ENCODE measurements around the gene SH3BP4.
A peak's percentile ranks its signal among the peaks of the same experiment; 100 is the strongest.

The SH3BP4 gene

DNA sequence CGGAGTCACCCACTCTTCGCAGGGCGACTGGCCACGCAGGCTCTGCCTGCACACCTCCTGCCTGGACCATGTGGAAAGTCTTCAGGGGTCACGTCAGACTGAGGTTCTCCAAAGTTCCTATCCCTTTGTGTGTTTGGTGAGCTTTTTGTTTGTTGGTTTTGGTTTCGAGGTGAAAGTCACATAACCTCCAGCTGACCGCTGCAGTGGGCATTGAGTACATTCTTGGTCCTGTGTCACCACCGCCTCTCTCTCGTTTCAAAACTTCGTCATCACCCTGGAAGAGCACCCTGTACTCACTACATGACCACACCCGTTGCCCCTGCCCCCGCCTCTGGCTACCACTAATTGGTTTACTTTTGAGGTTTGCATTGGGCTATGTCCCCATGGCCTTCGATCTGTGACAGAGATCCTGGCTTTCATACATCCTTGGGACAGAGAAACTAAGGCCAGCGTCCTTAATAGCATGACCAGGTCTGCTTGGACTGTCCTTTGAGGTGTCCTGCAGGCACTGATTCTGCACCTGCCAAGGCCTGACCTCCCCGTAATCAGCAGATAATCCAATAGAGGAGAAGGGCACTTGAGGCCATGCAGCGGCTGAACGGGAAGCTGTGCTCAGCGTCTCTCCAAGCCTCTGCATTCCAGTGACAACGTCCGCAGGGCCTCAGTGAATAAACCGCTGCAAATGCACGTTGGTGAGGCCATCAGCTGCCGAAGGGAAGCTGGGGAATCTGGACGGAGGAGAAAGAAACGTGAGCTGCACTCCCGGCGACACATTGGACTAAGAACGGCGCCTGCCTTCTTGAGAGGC is 46.8 kb downstream of the SH3BP4 start:
- no peak for DNase-seq (ENCODE audit: low read depth, low spot score)
- H3K9ac ChIP-seq (ENCODE audit: insufficient read length), result no peak overlapping the region
- no peak overlapping the region for H3K4me3 ChIP-seq
- no peaks in the 10 kb centered on the region for H3K9me3 ChIP-seq (ENCODE audit: low read depth, low read length)
- peak overlapping the region; percentile 42; the same call in 1 of the 2 replicates for H3K27ac ChIP-seq
- H3K36me3 ChIP-seq (ENCODE audit: insufficient read depth, low read length), result peaks cover 17% of the 10 kb centered on the region; the same call in 1 of the 2 replicates
- TF ChIP-seq FOXP2 (optimal IDR thresholded peaks at IDR 0.05; ENCODE audit: control extremely low read depth, extremely low read length, insufficient read depth), result no peak
- no peak for TF ChIP-seq POLR2AphosphoS5 (IDR thresholded peaks at IDR 0.05; ENCODE audit: borderline replicate concordance, low read depth, low read length)
- no peak for TF ChIP-seq EZH2 (IDR thresholded peaks at IDR 0.05)

GRCh38 chr2:234999740-235000425 is 48.1 kb downstream of the SH3BP4 start:
- TF ChIP-seq FOXP2 (optimal IDR thresholded peaks at IDR 0.05; ENCODE audit: control extremely low read depth, extremely low read length, insufficient read depth) (no peak), EZH2 (IDR thresholded peaks at IDR 0.05) (no peak), POLR2AphosphoS5 (IDR thresholded peaks at IDR 0.05; ENCODE audit: borderline replicate concordance, low read depth, low read length) (no peak)
- Histone ChIP-seq H3K9me3 (ENCODE audit: low read depth, low read length) (no peaks in the 10 kb centered on the region), H3K9ac (ENCODE audit: insufficient read length) (no peak overlapping the region), H3K4me3 (no peak overlapping the region), H3K36me3 (ENCODE audit: insufficient read depth, low read length) (peaks cover 17% of the 10 kb centered on the region; the same call in 1 of the 2 replicates), H3K27ac (no peak overlapping the region)
- DNase-seq (ENCODE audit: low read depth, low spot score), result no peak

DNA sequence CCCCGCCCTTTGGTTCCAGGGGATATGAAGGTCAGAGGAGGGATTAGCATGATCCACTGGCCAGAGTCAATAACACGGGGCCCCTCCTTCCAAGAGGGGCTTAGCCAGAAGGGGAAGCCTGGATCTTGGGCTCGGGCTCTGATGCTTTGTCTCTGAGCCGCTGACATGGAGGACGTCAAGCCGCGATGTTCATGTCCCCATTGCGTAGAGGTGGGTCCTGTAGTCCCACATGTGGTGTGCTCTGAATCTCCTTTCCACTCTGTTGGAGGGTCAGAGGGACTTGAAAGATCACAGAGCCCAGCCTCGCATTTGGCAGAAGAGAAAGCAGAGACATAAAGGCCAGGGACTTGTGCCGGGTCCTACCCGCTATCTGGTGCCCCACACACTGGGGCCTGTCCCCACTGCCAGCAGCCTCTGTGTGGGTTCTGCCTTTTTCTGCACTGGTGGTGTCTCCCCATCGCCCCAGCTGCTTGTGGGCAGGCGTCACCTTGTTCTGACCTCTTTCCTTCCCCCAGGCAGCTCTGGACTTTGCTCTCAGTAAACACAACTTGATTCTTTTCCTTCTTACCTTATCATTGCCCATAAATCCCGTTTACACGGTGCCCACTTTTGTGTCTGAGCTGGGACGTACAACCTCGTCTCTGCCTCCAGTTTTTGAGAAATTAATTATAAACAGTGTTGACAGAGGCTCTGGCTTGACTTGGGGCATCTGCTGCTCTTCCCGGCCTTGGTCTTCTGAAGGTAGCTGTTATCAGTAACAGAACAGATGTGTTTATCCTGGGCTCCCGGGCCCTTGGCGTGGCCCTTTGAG is 48.8 kb downstream of the SH3BP4 start:
- no peak overlapping the region for H3K9ac ChIP-seq (ENCODE audit: insufficient read length)
- 0 out of 2 replicates have a peak overlapping the region, but pooled peaks have one; percentile 17 for H3K27ac ChIP-seq
- TF ChIP-seq POLR2AphosphoS5 (IDR thresholded peaks at IDR 0.05; ENCODE audit: borderline replicate concordance, low read depth, low read length), result no peak
- TF ChIP-seq FOXP2 (optimal IDR thresholded peaks at IDR 0.05; ENCODE audit: control extremely low read depth, extremely low read length, insufficient read depth), result no peak
- TF ChIP-seq EZH2 (IDR thresholded peaks at IDR 0.05), result no peak
- H3K36me3 ChIP-seq (ENCODE audit: insufficient read depth, low read length), result peaks cover 15% of the 10 kb centered on the region; the same call in 1 of the 2 replicates
- no peak for DNase-seq (ENCODE audit: low read depth, low spot score)
- no peaks in the 10 kb centered on the region for H3K9me3 ChIP-seq (ENCODE audit: low read depth, low read length)
- no peak overlapping the region for H3K4me3 ChIP-seq

DNA sequence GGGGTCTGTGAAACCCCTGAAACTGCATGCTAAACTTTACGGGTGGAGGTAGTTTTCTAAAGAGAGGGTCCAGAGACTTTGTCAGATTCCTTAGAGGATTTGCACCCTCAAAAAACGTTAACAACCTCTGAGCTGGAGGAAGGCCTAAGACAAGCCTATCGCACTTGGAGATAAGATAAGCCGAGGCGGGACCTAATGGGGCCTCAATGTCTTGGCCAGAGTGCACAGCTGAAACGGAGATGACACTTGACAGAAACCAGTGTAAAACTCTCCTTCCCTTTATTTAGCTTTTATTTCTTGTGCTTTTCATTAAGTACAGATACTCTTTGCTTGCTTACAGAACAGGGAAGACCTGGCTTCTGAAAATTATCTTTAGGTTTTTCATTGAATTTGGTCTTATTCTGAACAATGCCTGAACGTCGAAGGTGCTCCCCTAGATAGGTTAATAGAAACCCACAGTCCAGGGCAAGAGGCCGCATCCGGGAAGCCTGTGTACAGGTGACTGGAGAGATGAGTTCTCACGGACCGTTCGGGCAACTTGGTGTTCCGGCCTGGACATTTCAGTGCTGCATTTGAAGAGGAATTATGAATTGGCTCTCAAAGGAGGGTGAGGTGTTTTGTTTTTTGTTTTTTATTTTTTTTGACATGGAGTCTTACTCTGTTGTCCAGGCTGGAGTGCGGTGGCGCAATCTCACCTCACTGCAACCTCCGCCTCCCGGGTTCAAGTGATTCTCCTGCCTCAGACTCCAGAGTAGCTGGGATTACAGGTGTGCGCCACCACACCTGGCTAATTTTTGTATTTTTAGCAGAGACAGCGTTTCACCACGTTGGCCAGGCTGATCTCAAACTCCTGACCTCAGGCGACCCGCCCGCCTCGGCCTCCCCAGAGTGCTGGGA is 49.7 kb downstream of the SH3BP4 start:
- H3K9ac ChIP-seq (ENCODE audit: insufficient read length), result no peak overlapping the region
- H3K36me3 ChIP-seq (ENCODE audit: insufficient read depth, low read length), result peaks cover 12% of the 10 kb centered on the region; the same call in 1 of the 2 replicates
- no peaks in the 10 kb centered on the region for H3K9me3 ChIP-seq (ENCODE audit: low read depth, low read length)
- H3K4me3 ChIP-seq, result no peak overlapping the region
- TF ChIP-seq EZH2 (IDR thresholded peaks at IDR 0.05) (no peak), FOXP2 (optimal IDR thresholded peaks at IDR 0.05; ENCODE audit: control extremely low read depth, extremely low read length, insufficient read depth) (no peak), POLR2AphosphoS5 (IDR thresholded peaks at IDR 0.05; ENCODE audit: borderline replicate concordance, low read depth, low read length) (no peak)
- H3K27ac ChIP-seq, result 0 out of 2 replicates have a peak overlapping the region, but pooled peaks have one; percentile 17
- no peak for DNase-seq (ENCODE audit: low read depth, low spot score)

DNA sequence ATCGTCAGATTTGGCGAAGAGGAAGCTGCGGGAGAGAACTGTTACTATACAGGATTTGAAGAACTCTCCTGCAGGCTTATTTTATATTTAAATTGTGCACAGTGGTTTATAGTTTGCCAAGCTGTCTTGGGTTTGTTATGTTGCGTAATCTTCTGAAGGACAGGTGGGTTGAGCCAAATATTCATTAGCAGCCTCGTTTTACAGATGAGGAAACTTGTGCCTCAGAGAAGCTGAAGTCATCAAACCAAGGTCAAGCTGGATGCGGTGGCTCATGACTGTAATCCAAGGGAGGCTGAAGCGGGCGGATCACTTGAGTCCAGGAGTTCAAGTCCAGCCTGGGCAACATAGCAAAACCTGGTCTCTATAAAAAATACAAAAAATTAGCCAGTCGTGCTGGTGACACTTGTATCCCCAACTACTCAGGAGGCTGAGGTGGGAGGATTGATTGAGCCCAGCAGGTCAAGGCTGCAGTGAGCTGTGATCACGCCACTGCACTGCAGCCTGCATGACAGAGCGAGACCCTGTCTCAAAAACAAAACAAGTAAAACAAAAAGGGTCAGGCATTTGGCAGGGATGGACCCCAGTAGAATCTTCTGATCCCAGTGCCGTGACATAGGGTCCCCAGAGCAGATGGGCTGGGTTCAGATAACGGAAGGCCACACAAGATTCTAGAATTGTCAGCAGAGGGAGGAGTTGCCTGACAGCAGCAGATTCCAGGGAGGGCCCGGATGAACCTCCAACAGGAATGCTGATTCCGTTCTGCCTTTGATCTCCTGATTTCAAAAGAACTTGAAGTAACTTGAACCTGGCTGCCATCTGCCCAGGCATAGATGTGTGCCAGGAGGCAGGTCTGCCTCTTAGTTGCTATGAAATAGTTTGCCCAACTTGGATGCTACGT is 50.6 kb downstream of the SH3BP4 start:
- H3K9ac ChIP-seq (ENCODE audit: insufficient read length), result no peak overlapping the region
- H3K36me3 ChIP-seq (ENCODE audit: insufficient read depth, low read length), result peaks cover 10% of the 10 kb centered on the region; the same call in 1 of the 2 replicates
- TF ChIP-seq POLR2AphosphoS5 (IDR thresholded peaks at IDR 0.05; ENCODE audit: borderline replicate concordance, low read depth, low read length) (no peak), EZH2 (IDR thresholded peaks at IDR 0.05) (no peak), FOXP2 (optimal IDR thresholded peaks at IDR 0.05; ENCODE audit: control extremely low read depth, extremely low read length, insufficient read depth) (no peak)
- no peaks in the 10 kb centered on the region for H3K9me3 ChIP-seq (ENCODE audit: low read depth, low read length)
- no peak overlapping the region for H3K4me3 ChIP-seq
- DNase-seq (ENCODE audit: low read depth, low spot score), result no peak
- no peak overlapping the region for H3K27ac ChIP-seq

DNA sequence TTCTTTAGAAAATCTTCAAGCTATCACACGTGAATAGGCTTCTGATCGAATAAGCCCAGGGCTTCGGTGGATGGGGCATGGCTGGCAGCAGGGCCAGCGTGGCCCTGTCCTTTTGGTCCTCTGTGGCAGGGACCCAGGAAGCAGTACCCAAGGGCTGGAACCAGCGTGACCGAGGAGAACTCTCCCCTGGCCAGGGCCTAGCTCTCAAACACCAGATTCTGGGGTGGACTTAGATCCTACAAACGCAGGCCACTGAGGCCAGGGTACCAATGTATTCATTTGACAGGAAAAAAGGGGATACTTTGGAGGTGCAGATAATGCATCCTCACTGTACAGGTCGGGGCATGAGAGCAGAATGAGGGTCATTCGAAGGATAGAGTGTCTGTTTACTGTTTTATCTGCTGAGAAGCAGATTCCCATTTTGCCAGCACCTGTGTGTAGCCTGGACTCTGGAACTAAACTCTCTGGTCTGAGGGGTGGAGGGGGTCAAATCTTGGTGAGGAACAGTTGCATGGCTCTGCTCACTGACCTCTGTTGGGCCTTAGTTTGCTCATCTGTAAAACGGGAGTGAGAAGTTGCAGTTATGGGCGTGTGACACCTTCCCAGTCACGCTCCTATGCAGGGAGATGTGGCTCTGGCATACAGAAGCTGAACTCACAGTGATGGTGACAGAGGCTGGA is 51.4 kb downstream of the SH3BP4 start:
- Histone ChIP-seq H3K9me3 (ENCODE audit: low read depth, low read length) (no peaks in the 10 kb centered on the region), H3K9ac (ENCODE audit: insufficient read length) (no peak overlapping the region), H3K36me3 (ENCODE audit: insufficient read depth, low read length) (peaks cover 7% of the 10 kb centered on the region; the same call in 1 of the 2 replicates), H3K4me3 (no peak overlapping the region), H3K27ac (no peak overlapping the region)
- DNase-seq (ENCODE audit: low read depth, low spot score), result no peak
- TF ChIP-seq FOXP2 (optimal IDR thresholded peaks at IDR 0.05; ENCODE audit: control extremely low read depth, extremely low read length, insufficient read depth) (no peak), POLR2AphosphoS5 (IDR thresholded peaks at IDR 0.05; ENCODE audit: borderline replicate concordance, low read depth, low read length) (no peak), EZH2 (IDR thresholded peaks at IDR 0.05) (no peak)
